Peyer's patch (tissue), 4 donors: ENCODE measurements around the gene SLC25A53.

Source experiments
- POLR2A ChIP-seq, 2 donors: fragments of 450-650 bp; IDR thresholded peaks; one replicate each; pipeline ENCODE4 v1.5.1; 2017; ENCODE audit warnings: antibody characterized with exemption in 2 of 2, mild to moderate bottlenecking in 2 of 2, moderate library complexity in 2 of 2
- TF ChIP-seq, protein P1 (sequence below), 6 experiments: fragments of 450-650 bp in 4 of 6; fragments of 200-600 bp in 2 of 6; sonication (generic) in 1 of 6; IDR thresholded peaks; one replicate each; pipeline ENCODE4 v1.5.1; 2017 to 2019; ENCODE audit warnings: antibody characterized with exemption in 6 of 6, mild to moderate bottlenecking in 3 of 6, moderate library complexity in 1 of 6

DNA sequence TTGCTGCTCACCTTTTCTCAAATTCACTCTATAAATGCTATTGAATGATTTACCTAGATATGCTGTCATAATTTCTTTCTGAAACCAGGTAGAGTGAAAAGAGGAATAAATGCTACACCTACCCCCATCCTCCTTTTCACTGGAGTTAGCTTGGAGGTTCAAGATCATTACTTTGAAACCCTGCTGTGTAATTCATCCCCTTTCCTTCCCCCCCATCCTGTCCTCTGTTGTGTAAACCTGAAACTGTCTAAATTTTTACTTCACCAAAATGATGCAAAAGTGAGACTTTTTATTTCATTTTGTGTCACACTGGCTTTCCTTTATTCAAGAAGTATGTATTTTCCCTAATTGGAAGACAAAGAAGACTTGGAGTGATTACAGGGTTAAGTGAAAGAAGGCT lies 39.0 kb downstream of the SLC25A53 start:
- TF ChIP-seq, protein P1, sequence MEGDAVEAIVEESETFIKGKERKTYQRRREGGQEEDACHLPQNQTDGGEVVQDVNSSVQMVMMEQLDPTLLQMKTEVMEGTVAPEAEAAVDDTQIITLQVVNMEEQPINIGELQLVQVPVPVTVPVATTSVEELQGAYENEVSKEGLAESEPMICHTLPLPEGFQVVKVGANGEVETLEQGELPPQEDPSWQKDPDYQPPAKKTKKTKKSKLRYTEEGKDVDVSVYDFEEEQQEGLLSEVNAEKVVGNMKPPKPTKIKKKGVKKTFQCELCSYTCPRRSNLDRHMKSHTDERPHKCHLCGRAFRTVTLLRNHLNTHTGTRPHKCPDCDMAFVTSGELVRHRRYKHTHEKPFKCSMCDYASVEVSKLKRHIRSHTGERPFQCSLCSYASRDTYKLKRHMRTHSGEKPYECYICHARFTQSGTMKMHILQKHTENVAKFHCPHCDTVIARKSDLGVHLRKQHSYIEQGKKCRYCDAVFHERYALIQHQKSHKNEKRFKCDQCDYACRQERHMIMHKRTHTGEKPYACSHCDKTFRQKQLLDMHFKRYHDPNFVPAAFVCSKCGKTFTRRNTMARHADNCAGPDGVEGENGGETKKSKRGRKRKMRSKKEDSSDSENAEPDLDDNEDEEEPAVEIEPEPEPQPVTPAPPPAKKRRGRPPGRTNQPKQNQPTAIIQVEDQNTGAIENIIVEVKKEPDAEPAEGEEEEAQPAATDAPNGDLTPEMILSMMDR (IDR thresholded peaks at IDR 0.05) = no peak
- TF ChIP-seq POLR2A (IDR thresholded peaks at IDR 0.05) = no peak
